Keratinocyte (primary cell): ENCODE data around the gene P2RX7. TPM values are rescaled to one million over a fixed set of nuclear protein-coding genes. Genes with fewer than 3 reads are reported as not detected.

Source experiments
- DNase-seq: peaks from one replicate; pipeline ENCODE4 v3.0.0-alpha.2; 2011; ENCODE audit warnings: low read depth, missing footprints, low spot score
- FAIRE-seq: peaks from 2 replicates; lab custom pipeline; 2011; peaks lifted over from hg19 to GRCh38; lab: Jason Lieb, UNC
- H2AFZ ChIP-seq: 2 replicates; pipeline ENCODE4 v1.6.0; 2012; ENCODE audit warnings: low read length, control low read depth, inconsistent platforms; ENCODE audit not compliant: control insufficient read depth
- H3K27ac ChIP-seq: 2 replicates; pipeline ENCODE4 v1.5.1; 2011; ENCODE audit warnings: low read length; ENCODE audit not compliant: control insufficient read depth, insufficient read depth
- H3K27me3 ChIP-seq: 3 replicates; pipeline ENCODE4 v1.6.0; 2011; ENCODE audit warnings: low read length; ENCODE audit not compliant: control insufficient read depth, insufficient read depth; ENCODE audit errors: extremely low read depth
- H3K36me3 ChIP-seq, 2 experiments: 2 replicates in 1 of 2; 3 replicates in 1 of 2; pipeline ENCODE4 v1.5.1; 2011; ENCODE audit warnings: low read length in 2 of 2, mild to moderate bottlenecking in 1 of 2; ENCODE audit not compliant: control insufficient read depth in 2 of 2, insufficient read depth in 2 of 2; ENCODE audit errors: extremely low read depth in 1 of 2
- H3K4me1 ChIP-seq: 3 replicates; pipeline ENCODE4 v1.5.1; 2011; ENCODE audit warnings: low read length; ENCODE audit not compliant: control insufficient read depth, insufficient read depth; ENCODE audit errors: extremely low read depth
- H3K4me2 ChIP-seq: 3 replicates; pipeline ENCODE4 v1.6.0; 2011; ENCODE audit warnings: low read depth, low read length; ENCODE audit not compliant: control insufficient read depth, insufficient read depth; ENCODE audit errors: extremely low read depth
- H3K4me3 ChIP-seq, 3 experiments: fragments of 200-600 bp in 1 of 3; sonication (generic) in 1 of 3; 2 replicates in 2 of 3; 3 replicates in 1 of 3; pipeline ENCODE4 v1.5.1; 2011 to 2016; ENCODE audit warnings: low read length in 3 of 3, mild to moderate bottlenecking in 3 of 3, control low read depth in 2 of 3, inconsistent platforms in 1 of 3, low read depth in 1 of 3, mixed read lengths in 1 of 3, mixed run types in 1 of 3, moderate library complexity in 1 of 3; ENCODE audit not compliant: control insufficient read depth in 2 of 3, insufficient read depth in 2 of 3; ENCODE audit errors: extremely low read depth in 1 of 3
- H3K79me2 ChIP-seq: 2 replicates; pipeline ENCODE4 v1.6.0; 2012; ENCODE audit warnings: low read length; ENCODE audit not compliant: control insufficient read depth, insufficient read depth
- H3K9ac ChIP-seq: 3 replicates; pipeline ENCODE4 v1.6.0; 2011; ENCODE audit warnings: low read length; ENCODE audit not compliant: control insufficient read depth, insufficient read depth; ENCODE audit errors: extremely low read depth
- H3K9me1 ChIP-seq: 3 replicates; pipeline ENCODE4 v1.6.0; 2011; ENCODE audit warnings: low read length; ENCODE audit not compliant: control insufficient read depth, insufficient read depth; ENCODE audit errors: extremely low read depth
- H3K9me3 ChIP-seq: 2 replicates; pipeline ENCODE4 v1.5.1; 2012; ENCODE audit warnings: low read depth, low read length; ENCODE audit not compliant: control insufficient read depth
- H4K20me1 ChIP-seq: 3 replicates; pipeline ENCODE4 v1.6.0; 2011; ENCODE audit warnings: low read length; ENCODE audit not compliant: control insufficient read depth, insufficient read depth; ENCODE audit errors: extremely low read depth
- CTCF ChIP-seq, 3 experiments: IDR thresholded peaks in 1 of 3; conservative IDR thresholded peaks in 1 of 3; optimal IDR thresholded peaks in 1 of 3; 2 replicates in 2 of 3; 3 replicates in 1 of 3; pipeline versions ENCODE3 to v1.5.1; 2011; ENCODE audit warnings: low read length in 3 of 3, mild to moderate bottlenecking in 3 of 3, moderate library complexity in 2 of 3, control low read depth in 1 of 3, inconsistent platforms in 1 of 3; ENCODE audit not compliant: insufficient read depth in 2 of 3; ENCODE audit errors: extremely low read depth in 1 of 3
- EZH2 ChIP-seq: IDR thresholded peaks from one replicate; pipeline ENCODE4 v1.6.1; 2012; ENCODE audit warnings: inconsistent platforms, mild to moderate bottlenecking, low read length, moderate library complexity
- dilution Hi-C: fragments of 300-500 bp; cut with MboI; formaldehyde crosslinking; loops from one replicate; pipeline ENCODE4 v1.7.0; 2020; ENCODE audit warnings: low sequenced_read_pairs; ENCODE audit not compliant: extremely low pct_ligation_motif_present
- polyA plus RNA-seq, 5 experiments: library from polyadenylated mRNA; depleted of rRNA in 3 of 5; stranded (reverse) in 3 of 5; stranded (forward) in 1 of 5; unstranded in 1 of 5; fragments of >200 nt; gene quantifications; 1 replicate in 1 of 5; 2 replicates in 3 of 5; 3 replicates in 1 of 5; pipeline versions ENCODE4 v1.2.1 to v1.2.3, GENCODE V29; 2011 to 2012; ENCODE audit warnings: missing spikeins in 2 of 5, low read depth in 1 of 5, low replicate concordance in 1 of 5

Gene P2RX7
- polyA plus RNA-seq, 1 donor (not counting 4 experiments of a cell fraction or from before 2014, with no cell fraction given), result 0.20 TPM

DNA sequence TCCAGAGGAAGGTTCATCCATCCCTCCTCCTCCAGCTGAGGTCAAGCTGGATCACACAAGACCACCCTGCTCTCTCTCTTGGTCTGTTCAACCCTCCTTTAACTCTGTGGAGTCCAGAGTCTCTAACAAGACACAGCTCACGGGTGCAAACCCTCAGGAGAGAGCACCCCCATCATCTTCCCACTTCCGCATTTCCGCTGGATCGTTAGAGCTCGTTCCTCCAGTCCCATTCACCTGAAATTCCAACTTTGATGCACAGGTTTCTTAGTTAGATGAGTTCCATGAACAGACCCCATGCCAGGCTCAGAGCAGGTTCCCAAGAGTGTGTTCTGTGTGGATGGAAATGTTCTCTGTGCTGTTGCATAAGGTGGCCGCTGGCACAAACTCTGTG lies 44.5 kb upstream of the P2RX7 start:
- Histone ChIP-seq H3K9ac (no peak overlapping the region), H3K36me3 (no peaks in the 10 kb centered on the region), H3K79me2 (no peaks in the 10 kb centered on the region), H2AFZ (no peak overlapping the region), H3K27ac (no peak overlapping the region), H3K9me1 (no peaks in the 10 kb centered on the region), H3K27me3 (peaks cover 3% of the 10 kb centered on the region), H3K9me3 (no peaks in the 10 kb centered on the region), H3K4me1 (no peaks in the 10 kb centered on the region), H4K20me1 (no peaks in the 10 kb centered on the region), H3K4me2 (no peak overlapping the region), H3K4me3 (no peak overlapping the region)
- TF ChIP-seq EZH2 (no peak), CTCF (optimal IDR thresholded peaks at IDR 0.05 in 1 of 3, IDR thresholded peaks at IDR 0.05 in 1 of 3, conservative IDR thresholded peaks at IDR 0.05 in 1 of 3; ENCODE audit: extremely low read depth in 1 of 3, insufficient read depth in 2 of 3, low read length in 3 of 3) (no peak)
- FAIRE-seq (no peak), DNase-seq (no peak)
- dilution Hi-C loops, result no loop called here

DNA sequence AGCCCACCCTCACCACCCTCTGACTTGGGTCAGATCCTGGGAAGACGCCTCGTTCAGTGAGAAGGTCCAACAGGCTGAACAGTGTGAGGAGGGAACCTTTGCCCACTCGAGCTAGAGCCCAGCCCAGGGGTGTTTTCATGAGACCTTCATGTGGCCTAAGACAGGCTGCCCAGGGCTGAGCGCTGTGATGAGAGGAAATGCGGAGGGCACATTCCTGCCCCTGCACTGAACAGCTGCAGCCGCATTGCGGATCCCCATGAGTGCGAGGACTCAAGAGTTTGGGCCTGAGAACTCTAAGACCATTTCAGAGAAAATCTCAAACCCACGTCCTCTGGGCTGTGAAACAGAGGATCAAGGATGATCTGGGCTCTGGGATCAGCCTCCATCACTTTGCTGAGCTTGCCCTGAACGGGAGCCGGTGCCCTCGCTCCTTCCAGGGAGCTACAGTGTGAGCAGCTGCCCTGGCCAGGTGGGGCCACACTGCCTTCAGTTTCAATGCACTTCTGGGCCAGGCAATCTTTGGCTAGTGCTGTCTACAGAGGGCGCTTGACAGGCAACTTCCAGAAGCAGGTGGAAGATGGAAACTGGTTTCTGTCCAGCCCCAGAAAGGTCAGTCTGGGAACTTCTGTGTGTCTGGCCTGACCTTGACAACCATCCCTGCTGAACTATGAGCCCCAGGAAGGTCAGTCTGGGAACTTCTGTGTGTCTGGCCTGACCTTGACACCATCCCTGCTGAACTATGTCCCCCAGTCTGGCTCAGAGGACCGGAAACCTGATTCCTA lies 43.5 kb upstream of the P2RX7 start:
- no peaks in the 10 kb centered on the region for H3K4me1 ChIP-seq
- H3K4me3 ChIP-seq, result no peak overlapping the region
- no peak overlapping the region for H3K9ac ChIP-seq
- H3K27ac ChIP-seq, result no peak overlapping the region
- H3K79me2 ChIP-seq, result no peaks in the 10 kb centered on the region
- H2AFZ ChIP-seq, result no peak overlapping the region
- TF ChIP-seq EZH2, result no peak
- peak in 2 of 3 experiments; percentile 4 to 38 for TF ChIP-seq CTCF (optimal IDR thresholded peaks at IDR 0.05 in 1 of 3, IDR thresholded peaks at IDR 0.05 in 1 of 3, conservative IDR thresholded peaks at IDR 0.05 in 1 of 3; ENCODE audit: extremely low read depth in 1 of 3, insufficient read depth in 2 of 3, low read length in 3 of 3)
- DNase-seq (no peak), FAIRE-seq (no peak)
- no peaks in the 10 kb centered on the region for H4K20me1 ChIP-seq
- H3K9me1 ChIP-seq, result no peaks in the 10 kb centered on the region
- peaks cover 3% of the 10 kb centered on the region for H3K27me3 ChIP-seq
- H3K36me3 ChIP-seq, result no peaks in the 10 kb centered on the region
- H3K4me2 ChIP-seq, result no peak overlapping the region
- dilution Hi-C loops, result no loop called here
- H3K9me3 ChIP-seq, result no peaks in the 10 kb centered on the region
